HUES6 (cell line): ENCODE results near the gene CWC15.

Source experiments
- H3K27ac ChIP-seq: 2 replicates; pipeline ENCODE4 v1.7.0; 2013; ENCODE audit warnings: low read depth, mild to moderate bottlenecking, low read length, inconsistent platforms
- H3K27me3 ChIP-seq: 2 replicates; pipeline ENCODE4 v1.6.1; 2013; ENCODE audit warnings: low read length; ENCODE audit not compliant: control insufficient read depth, insufficient read depth
- H3K36me3 ChIP-seq: 2 replicates; pipeline ENCODE4 v1.6.1; 2013; ENCODE audit warnings: low read length; ENCODE audit not compliant: control insufficient read depth, insufficient read depth
- H3K4me1 ChIP-seq: 2 replicates; pipeline ENCODE4 v1.6.1; 2013; ENCODE audit warnings: low read length; ENCODE audit not compliant: control insufficient read depth, insufficient read depth
- H3K4me3 ChIP-seq: 2 replicates; pipeline ENCODE4 v1.5.1; 2013; ENCODE audit warnings: low read depth, low read length
- H3K9ac ChIP-seq: one replicate; pipeline ENCODE4 v1.6.1; 2013; ENCODE audit warnings: mild to moderate bottlenecking, low read length
- H3K9me3 ChIP-seq: 2 replicates; pipeline ENCODE4 v1.6.1; 2013; ENCODE audit warnings: low read depth, low read length; ENCODE audit not compliant: control insufficient read depth, insufficient read depth

Gene CWC15

GRCh38 chr11:94954753-94955152 lies 18.6 kb downstream of the CWC15 start:
- Histone ChIP-seq H3K27me3 (no peaks in the 10 kb centered on the region), H3K4me1 (no peaks in the 10 kb centered on the region), H3K9me3 (no peaks in the 10 kb centered on the region), H3K27ac (no peak overlapping the region), H3K4me3 (no peak overlapping the region), H3K36me3 (peaks cover 5% of the 10 kb centered on the region; the same call in 1 of the 2 replicates), H3K9ac (no peak overlapping the region)

DNA sequence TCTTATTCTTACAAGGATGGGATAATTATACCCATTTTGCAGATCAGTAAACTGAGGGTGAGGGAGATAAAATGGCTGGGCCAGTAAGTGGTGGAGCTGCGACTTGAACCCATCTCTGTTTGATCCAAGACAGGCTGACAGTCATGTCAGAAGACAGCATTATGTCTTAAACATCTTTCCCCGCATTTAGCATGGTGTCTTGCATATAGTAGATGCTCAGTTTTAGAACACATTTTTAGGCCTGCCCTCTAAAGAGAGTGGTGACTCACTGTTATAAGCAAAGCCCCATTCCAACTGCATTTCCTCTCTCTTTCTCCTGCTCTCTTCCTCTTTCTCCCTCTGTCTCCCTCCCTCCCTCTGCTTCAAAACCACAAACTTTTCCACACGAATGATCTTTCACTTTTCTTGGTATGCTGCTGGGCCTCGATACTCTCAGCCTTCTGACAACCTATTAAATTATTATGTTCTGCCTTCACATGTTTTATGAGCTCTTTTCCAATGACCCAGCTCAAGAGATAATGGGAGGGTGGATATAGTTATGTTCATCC lies 25.2 kb downstream of the CWC15 start:
- H3K36me3 ChIP-seq = no peaks in the 10 kb centered on the region
- H3K9me3 ChIP-seq = peaks cover 3% of the 10 kb centered on the region; the same call in 1 of the 2 replicates
- H3K4me3 ChIP-seq = no peak overlapping the region
- no peak overlapping the region for H3K9ac ChIP-seq
- H3K4me1 ChIP-seq = peaks cover 6% of the 10 kb centered on the region
- H3K27me3 ChIP-seq = peaks cover 2% of the 10 kb centered on the region; the same call in 1 of the 2 replicates
- no peak overlapping the region for H3K27ac ChIP-seq

DNA sequence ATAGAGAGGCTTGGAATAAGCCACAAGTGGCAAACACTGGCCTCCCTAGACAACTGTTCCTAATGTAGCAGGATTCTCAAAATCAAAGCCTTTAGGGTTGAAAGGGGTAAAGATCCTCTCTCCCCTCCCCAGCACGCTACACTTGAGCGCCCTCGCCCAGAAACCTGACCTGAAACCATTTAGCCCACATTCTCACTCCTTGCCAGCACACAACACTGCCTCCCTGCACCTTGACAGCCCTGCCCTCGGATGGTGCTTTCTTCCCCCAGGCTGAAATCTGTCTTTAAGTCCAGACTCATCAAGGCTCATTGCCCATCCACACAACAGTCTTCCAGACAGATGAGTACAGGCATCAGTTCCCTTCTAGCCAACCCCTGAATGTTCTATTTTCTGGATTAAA lies 26.5 kb downstream of the CWC15 start:
- Histone ChIP-seq H3K9me3 (peaks cover 5% of the 10 kb centered on the region; the same call in 1 of the 2 replicates), H3K4me1 (peaks cover 9% of the 10 kb centered on the region), H3K27me3 (peaks cover 2% of the 10 kb centered on the region; the same call in 1 of the 2 replicates), H3K27ac (no peak overlapping the region), H3K9ac (no peak overlapping the region), H3K4me3 (no peak overlapping the region), H3K36me3 (no peaks in the 10 kb centered on the region)

DNA sequence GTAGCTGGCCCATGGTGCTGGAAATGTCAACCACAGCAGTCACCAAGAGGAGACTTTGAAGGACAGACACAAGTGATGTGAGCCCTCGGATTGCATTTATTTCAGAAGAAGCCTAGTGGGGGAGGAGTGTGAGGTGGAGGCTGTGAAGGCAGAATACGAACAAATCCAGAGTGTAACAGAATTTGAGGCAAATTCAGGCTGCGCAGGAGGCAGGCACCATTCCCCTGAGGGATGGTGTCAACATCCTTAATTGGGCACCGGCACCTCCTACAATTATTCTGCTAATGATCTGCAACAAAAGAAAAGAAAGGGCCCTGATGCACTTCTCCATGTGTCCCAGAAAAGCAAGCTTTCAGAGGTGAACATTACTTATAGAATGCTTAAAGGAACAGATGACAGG lies 32.2 kb downstream of the CWC15 start:
- no peaks in the 10 kb centered on the region for H3K36me3 ChIP-seq
- H3K4me3 ChIP-seq = no peak overlapping the region
- H3K9ac ChIP-seq = no peak overlapping the region
- H3K4me1 ChIP-seq = peaks cover 20% of the 10 kb centered on the region
- H3K27ac ChIP-seq = no peak overlapping the region
- no peaks in the 10 kb centered on the region; the same call in 1 of the 2 replicates for H3K27me3 ChIP-seq
- peaks cover 5% of the 10 kb centered on the region; the same call in 1 of the 2 replicates for H3K9me3 ChIP-seq

DNA sequence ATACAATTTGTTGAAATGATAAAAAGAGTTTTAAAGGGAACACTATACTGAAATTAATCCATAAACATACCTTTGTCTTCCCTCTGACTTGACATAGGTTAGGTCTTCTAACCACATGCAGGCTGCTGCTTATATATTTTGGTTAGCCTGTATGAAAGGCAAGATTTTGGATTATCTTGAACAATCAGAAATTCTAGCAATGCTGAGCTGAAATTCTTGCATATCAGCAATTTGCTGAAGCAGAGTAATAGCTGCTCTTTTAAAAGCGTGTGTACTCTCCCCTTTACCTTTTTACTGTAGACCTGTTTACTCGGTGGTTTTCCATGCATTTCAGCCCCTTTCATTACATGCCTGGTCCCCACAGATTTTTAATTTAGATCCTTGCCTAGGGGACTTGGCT lies 34.0 kb downstream of the CWC15 start:
- H3K36me3 ChIP-seq = no peaks in the 10 kb centered on the region
- no peak overlapping the region for H3K27ac ChIP-seq

DNA sequence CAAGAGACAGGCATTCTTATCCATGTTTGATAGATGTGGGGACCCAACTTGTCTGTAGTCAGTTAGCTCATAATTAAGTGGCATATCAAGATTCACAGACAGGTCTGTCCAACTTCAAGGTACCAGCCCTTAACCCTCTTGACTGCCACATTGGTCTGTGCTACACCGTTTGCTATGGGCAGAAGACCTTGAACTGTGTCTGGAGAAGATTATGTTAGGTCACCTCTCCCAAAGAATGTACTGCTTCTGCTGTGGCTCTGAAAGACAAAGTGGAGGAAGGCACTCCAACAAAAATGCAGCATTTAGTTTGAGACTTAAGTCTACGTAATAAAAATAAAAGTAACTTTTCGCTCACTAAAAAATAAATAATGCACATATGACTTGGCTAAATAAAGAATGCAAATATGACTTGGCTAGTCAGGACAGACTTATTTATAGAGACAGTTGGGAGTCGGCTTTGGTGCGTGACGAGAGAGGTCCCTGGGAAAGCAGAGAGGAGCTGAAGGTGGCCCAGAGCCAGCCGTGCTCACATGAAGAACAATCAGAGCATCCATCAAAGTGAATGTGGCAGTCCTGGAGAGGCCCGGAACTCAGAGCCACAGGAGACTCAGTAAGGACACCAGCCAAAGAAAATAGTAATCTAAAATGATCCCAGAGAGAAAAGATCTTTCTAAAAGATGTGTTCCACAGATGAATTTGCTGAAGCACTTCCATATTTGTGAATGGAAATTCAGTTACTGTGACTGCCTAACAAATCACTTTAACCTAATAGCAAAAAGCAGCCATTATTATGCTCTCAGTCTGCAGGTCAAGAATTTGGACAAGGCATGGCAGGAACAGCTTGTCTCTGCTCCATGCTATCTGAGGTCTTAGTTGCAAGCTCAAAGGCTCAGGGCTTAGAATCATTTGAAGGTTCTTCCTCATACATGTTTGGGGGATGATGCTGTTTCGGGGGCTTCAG lies 35.0 kb downstream of the CWC15 start:
- Histone ChIP-seq H3K9me3 (peaks cover 4% of the 10 kb centered on the region; the same call in 1 of the 2 replicates), H3K27ac (no peak overlapping the region), H3K27me3 (no peaks in the 10 kb centered on the region; the same call in 1 of the 2 replicates), H3K9ac (no peak overlapping the region), H3K4me1 (peaks cover 28% of the 10 kb centered on the region; the same call in 1 of the 2 replicates), H3K4me3 (no peak overlapping the region), H3K36me3 (no peaks in the 10 kb centered on the region)

More for the DNA sequence above, 34.0 kb downstream of the CWC15 start:
- H3K9me3 ChIP-seq = peaks cover 5% of the 10 kb centered on the region; the same call in 1 of the 2 replicates
- no peaks in the 10 kb centered on the region; the same call in 1 of the 2 replicates for H3K27me3 ChIP-seq
- H3K4me3 ChIP-seq = no peak overlapping the region
- peaks cover 27% of the 10 kb centered on the region; the same call in 1 of the 2 replicates for H3K4me1 ChIP-seq
- no peak overlapping the region for H3K9ac ChIP-seq

DNA sequence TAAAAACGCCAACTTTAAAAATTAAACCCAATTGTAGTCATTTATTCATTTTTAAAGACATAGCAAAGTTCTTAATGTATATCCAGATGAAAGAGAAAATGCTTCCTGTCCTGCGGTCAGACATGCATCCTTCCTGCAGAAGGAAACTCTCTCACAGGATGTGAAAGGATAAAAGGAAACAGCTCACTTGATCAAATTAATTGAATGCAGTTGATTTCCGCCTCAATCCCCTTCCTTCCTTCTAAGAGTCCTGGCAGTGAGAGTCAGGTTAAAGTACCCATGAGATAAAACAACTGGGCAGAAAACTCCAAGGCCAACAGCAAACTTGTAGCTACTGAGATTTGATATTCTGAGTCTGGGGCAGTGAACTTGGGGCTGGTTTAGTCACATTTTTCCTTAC lies 38.5 kb downstream of the CWC15 start:
- H3K36me3 ChIP-seq = no peaks in the 10 kb centered on the region
- no peak overlapping the region for H3K9ac ChIP-seq
- no peak overlapping the region for H3K4me3 ChIP-seq
- no peaks in the 10 kb centered on the region for H3K9me3 ChIP-seq
- peaks cover 14% of the 10 kb centered on the region; the same call in 1 of the 2 replicates for H3K4me1 ChIP-seq
- no peaks in the 10 kb centered on the region; the same call in 1 of the 2 replicates for H3K27me3 ChIP-seq
- H3K27ac ChIP-seq = no peak overlapping the region

DNA sequence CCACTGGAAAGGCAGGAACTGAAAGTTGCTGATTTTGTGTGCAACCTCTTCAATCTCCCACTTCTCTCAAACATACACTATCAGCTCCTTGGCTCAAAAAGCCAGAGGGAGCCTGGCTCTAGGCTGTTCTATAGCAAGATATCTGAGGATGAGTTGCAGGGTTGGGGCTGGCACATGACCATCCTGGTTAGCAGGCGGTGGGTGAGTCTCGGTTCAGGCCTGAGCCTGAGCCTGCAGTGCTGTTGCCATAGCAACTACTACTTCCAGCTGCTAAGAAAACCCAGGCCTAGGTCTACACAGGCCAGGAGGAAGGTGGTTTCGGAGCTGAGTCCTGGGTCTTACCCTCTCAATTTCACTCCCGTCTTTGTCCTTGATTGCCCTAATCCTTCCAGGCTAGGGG lies 39.0 kb downstream of the CWC15 start:
- Histone ChIP-seq H3K36me3 (no peaks in the 10 kb centered on the region), H3K27me3 (no peaks in the 10 kb centered on the region), H3K4me3 (no peak overlapping the region), H3K4me1 (peaks cover 14% of the 10 kb centered on the region; the same call in 1 of the 2 replicates), H3K9me3 (no peaks in the 10 kb centered on the region), H3K27ac (no peak overlapping the region), H3K9ac (no peak overlapping the region)

- Histone ChIP-seq H3K36me3 (no peaks in the 10 kb centered on the region), H3K4me3 (no peak overlapping the region), H3K27me3 (no peaks in the 10 kb centered on the region), H3K9ac (no peak overlapping the region), H3K4me1 (peaks cover 14% of the 10 kb centered on the region; the same call in 1 of the 2 replicates), H3K27ac (no peak overlapping the region), H3K9me3 (no peaks in the 10 kb centered on the region)
Observed at GRCh38 chr11:94933223-94934130, 39.9 kb downstream of the CWC15 start.

DNA sequence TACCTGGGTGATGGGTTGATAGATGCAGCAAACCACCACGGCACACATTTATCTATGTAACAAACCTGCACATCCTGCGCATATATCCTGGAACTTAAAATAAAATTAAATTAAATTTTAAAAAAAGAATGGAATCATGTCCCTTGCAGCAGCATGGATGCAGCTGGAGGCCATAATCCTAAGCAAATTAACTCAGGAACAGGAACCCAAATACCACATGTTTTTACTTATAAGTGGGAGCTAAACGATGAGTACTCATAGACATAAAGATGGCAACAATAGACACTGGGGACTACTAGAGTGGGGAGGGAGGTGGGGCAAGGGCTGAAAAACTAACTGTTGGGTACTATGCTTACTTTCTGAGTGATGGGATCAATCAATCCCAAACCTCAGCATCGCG lies 40.9 kb downstream of the CWC15 start:
- Histone ChIP-seq H3K4me3 (no peak overlapping the region), H3K27ac (no peak overlapping the region), H3K27me3 (no peaks in the 10 kb centered on the region), H3K9me3 (no peaks in the 10 kb centered on the region), H3K9ac (no peak overlapping the region), H3K36me3 (no peaks in the 10 kb centered on the region), H3K4me1 (peaks cover 14% of the 10 kb centered on the region; the same call in 1 of the 2 replicates)
